ENCODE data around the gene PNP. TPM values are rescaled to one million over a fixed set of nuclear protein-coding genes. Genes with fewer than 3 reads are reported as not detected.

Gene PNP
- total and polyA plus RNA-seq, 2 donors (not counting 3 experiments of a cell fraction or from before 2014, with no cell fraction given) = 245 to 271 TPM

DNA sequence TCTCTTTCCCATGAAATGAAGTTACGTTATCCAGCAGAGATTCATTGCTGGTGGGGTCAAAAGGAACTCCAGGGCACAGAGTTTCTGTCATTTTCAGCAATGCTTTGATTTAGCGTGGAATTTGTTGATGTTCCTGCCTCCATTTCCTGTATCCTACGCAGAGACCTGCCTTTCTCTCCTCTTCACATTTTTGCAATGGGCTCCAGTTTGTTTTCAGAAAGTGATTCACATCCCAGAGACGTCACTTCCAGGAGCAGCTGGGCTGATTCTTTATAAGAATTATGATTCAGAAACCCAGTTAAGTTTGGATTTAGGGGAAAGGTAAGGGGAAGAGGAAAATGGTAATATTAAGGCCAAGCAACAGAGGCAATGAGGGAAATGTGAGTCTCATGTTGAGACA lies 47.7 kb downstream of the PNP start:
- FAIRE-seq = peak; percentile 70
- intact Hi-C loops (cut with micrococcal nuclease) (loop anchor here (1.0 to 5.0 kb wide), 3 partner anchors 40 to 105 kb away; partner anchors contain the start of genes APEX1, OSGEP and TEP1), dilution Hi-C loops (cut with MboI; ENCODE audit: extremely low pct_ligation_motif_present, low sequenced_read_pairs) (no loop called here)
- no peaks in the 10 kb centered on the region for H3K79me2 ChIP-seq (ENCODE audit: control insufficient read depth, insufficient read depth, low read length)
- DNase-seq (ENCODE audit: low read depth, low spot score) = peak; percentile 82
- POLR2A ChIA-PET = no interaction called here
- H3K36me3 ChIP-seq (ENCODE audit: control insufficient read depth in 2 of 2, extremely low read depth in 1 of 2, insufficient read depth in 2 of 2, low read length in 2 of 2) = no peaks in the 10 kb centered on the region
- H3K9me3 ChIP-seq (replicated peaks; ENCODE audit: control insufficient read depth, insufficient read depth, low read length) = no peaks in the 10 kb centered on the region
- H3K9ac ChIP-seq (replicated peaks; ENCODE audit: extremely low read depth, insufficient read depth, low read length) = peak overlapping the region; percentile 35
- H3K4me3 ChIP-seq (replicated peaks in 1 of 3; ENCODE audit: insufficient read depth in 1 of 3, low read depth in 1 of 3, low read length in 3 of 3) = peak overlapping the region in 1 of 3 experiments; percentile 2
- no peaks in the 10 kb centered on the region for H3K27me3 ChIP-seq (ENCODE audit: control insufficient read depth in 2 of 2, insufficient read depth in 2 of 2, low read length in 2 of 2)
- no peaks in the 10 kb centered on the region for H3K9me1 ChIP-seq (replicated peaks; ENCODE audit: control insufficient read depth, extremely low read depth, insufficient read depth, low read length)
- TF ChIP-seq JUN (IDR thresholded peaks at IDR 0.05; ENCODE audit: borderline replicate concordance, insufficient read depth, insufficient read length, low read depth) (peak; percentile 57), FOS (IDR thresholded peaks at IDR 0.05; ENCODE audit: borderline replicate concordance, insufficient read depth, low read length) (peak; percentile 85)
- TF ChIP-seq, protein P1, sequence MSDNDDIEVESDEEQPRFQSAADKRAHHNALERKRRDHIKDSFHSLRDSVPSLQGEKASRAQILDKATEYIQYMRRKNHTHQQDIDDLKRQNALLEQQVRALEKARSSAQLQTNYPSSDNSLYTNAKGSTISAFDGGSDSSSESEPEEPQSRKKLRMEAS (IDR thresholded peaks at IDR 0.05; ENCODE audit: insufficient read depth, insufficient read length) = no peak
- peaks cover 31% of the 10 kb centered on the region for H3K4me1 ChIP-seq (ENCODE audit: control insufficient read depth, extremely low read depth, insufficient read depth, low read length)
- H2AFZ ChIP-seq (ENCODE audit: low read depth, low read length) = peak overlapping the region; percentile 94
- CTCF ChIA-PET = interaction anchor here (1.2 to 1.4 kb wide), 2 partner anchors 88 to 101 kb away, joined by 3 to 5 read pairs; no protein-coding TSS in a partner anchor
- BruUV-seq (replicated peaks) = no TSS peak
- peak overlapping the region; percentile 81 for H3K27ac ChIP-seq (ENCODE audit: insufficient read depth, low read depth, low read length)
- H4K20me1 ChIP-seq (replicated peaks; ENCODE audit: control insufficient read depth, extremely low read depth, insufficient read depth, low read length) = no peaks in the 10 kb centered on the region
- peak overlapping the region; percentile 34 for H3K4me2 ChIP-seq (ENCODE audit: insufficient read depth, low read length)

DNA sequence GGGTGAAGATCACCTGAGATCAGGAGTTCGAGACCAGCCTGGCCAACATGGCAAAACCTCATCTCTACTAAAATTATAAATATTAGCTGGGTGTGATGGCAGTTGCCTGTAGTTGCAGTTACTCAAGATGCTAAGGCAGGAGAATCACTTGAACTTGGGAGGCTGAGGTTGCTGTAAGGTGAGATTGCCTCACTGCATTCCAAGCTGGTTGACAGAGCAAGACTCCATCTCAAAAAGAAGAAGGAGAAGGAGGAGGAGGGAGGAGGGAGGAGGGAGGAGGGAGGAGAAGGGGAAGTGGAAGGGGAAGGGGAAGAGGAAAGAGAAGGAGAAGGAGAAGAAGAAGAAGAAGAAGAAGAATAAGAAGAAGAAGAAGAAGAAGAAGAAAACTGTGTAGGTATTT lies 53.1 kb downstream of the PNP start:
- FAIRE-seq = no peak
- no TSS peak for BruUV-seq (replicated peaks)
- H3K9me1 ChIP-seq (replicated peaks; ENCODE audit: control insufficient read depth, extremely low read depth, insufficient read depth, low read length) = no peaks in the 10 kb centered on the region
- intact Hi-C loops (cut with micrococcal nuclease) (no loop called here), dilution Hi-C loops (cut with MboI; ENCODE audit: extremely low pct_ligation_motif_present, low sequenced_read_pairs) (no loop called here)
- H3K27me3 ChIP-seq (ENCODE audit: control insufficient read depth in 2 of 2, insufficient read depth in 2 of 2, low read length in 2 of 2) = peaks cover 4 to 14% of the 10 kb centered on the region in 2 experiments
- H2AFZ ChIP-seq (ENCODE audit: low read depth, low read length) = no peak overlapping the region
- H4K20me1 ChIP-seq (replicated peaks; ENCODE audit: control insufficient read depth, extremely low read depth, insufficient read depth, low read length) = no peaks in the 10 kb centered on the region
- H3K9ac ChIP-seq (replicated peaks; ENCODE audit: extremely low read depth, insufficient read depth, low read length) = no peak overlapping the region
- no peak for DNase-seq (ENCODE audit: low read depth, low spot score)
- H3K4me1 ChIP-seq (ENCODE audit: control insufficient read depth, extremely low read depth, insufficient read depth, low read length) = peaks cover 5% of the 10 kb centered on the region
- ChIA-PET CTCF (interaction anchor here (1.1 kb wide), 1 partner anchor 10 kb away, joined by 3 read pairs; no protein-coding TSS in a partner anchor), POLR2A (no interaction called here)
- H3K27ac ChIP-seq (ENCODE audit: insufficient read depth, low read depth, low read length) = no peak overlapping the region
- H3K9me3 ChIP-seq (replicated peaks; ENCODE audit: control insufficient read depth, insufficient read depth, low read length) = no peaks in the 10 kb centered on the region
- H3K36me3 ChIP-seq (ENCODE audit: control insufficient read depth in 2 of 2, extremely low read depth in 1 of 2, insufficient read depth in 2 of 2, low read length in 2 of 2) = no peaks in the 10 kb centered on the region
- H3K4me3 ChIP-seq (replicated peaks in 1 of 3; ENCODE audit: insufficient read depth in 1 of 3, low read depth in 1 of 3, low read length in 3 of 3) = no peak overlapping the region
- TF ChIP-seq, protein P2, sequence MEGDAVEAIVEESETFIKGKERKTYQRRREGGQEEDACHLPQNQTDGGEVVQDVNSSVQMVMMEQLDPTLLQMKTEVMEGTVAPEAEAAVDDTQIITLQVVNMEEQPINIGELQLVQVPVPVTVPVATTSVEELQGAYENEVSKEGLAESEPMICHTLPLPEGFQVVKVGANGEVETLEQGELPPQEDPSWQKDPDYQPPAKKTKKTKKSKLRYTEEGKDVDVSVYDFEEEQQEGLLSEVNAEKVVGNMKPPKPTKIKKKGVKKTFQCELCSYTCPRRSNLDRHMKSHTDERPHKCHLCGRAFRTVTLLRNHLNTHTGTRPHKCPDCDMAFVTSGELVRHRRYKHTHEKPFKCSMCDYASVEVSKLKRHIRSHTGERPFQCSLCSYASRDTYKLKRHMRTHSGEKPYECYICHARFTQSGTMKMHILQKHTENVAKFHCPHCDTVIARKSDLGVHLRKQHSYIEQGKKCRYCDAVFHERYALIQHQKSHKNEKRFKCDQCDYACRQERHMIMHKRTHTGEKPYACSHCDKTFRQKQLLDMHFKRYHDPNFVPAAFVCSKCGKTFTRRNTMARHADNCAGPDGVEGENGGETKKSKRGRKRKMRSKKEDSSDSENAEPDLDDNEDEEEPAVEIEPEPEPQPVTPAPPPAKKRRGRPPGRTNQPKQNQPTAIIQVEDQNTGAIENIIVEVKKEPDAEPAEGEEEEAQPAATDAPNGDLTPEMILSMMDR (IDR thresholded peaks at IDR 0.05; ENCODE audit: extremely low read depth in 1 of 2, insufficient read depth in 1 of 2, low read depth in 1 of 2, low read length in 2 of 2) = no peak
- no peaks in the 10 kb centered on the region for H3K79me2 ChIP-seq (ENCODE audit: control insufficient read depth, insufficient read depth, low read length)
- no peak overlapping the region for H3K4me2 ChIP-seq (ENCODE audit: insufficient read depth, low read length)
